Neuronal stem cell (in vitro differentiated cells): ENCODE measurements around the gene B3GALNT2.
"Not testable (repeated sequence)": the region's sequence is repeated elsewhere in the genome, so short reads cannot be mapped to it uniquely, and the experiment has no call there.

Source experiments
- DNase-seq: peaks from one replicate; pipeline ENCODE4 v3.0.0-alpha.2; 2013; ENCODE audit warnings: low spot score
- H2AFZ ChIP-seq: one replicate; pipeline ENCODE4 v1.6.1; 2013; ENCODE audit warnings: mild to moderate bottlenecking, low read length, inconsistent platforms
- H2AK5ac ChIP-seq: 2 replicates; pipeline ENCODE4 v1.6.1; 2013; ENCODE audit warnings: low read depth, mild to moderate bottlenecking, inconsistent platforms, low read length, moderate library complexity, mixed read lengths
- H2BK120ac ChIP-seq: 2 replicates; pipeline ENCODE4 v1.6.1; 2013; ENCODE audit warnings: low read depth, mild to moderate bottlenecking, inconsistent platforms, low read length, moderate library complexity, mixed read lengths
- H2BK12ac ChIP-seq: one replicate; pipeline ENCODE4 v1.6.1; 2013; ENCODE audit warnings: low read length, inconsistent platforms
- H2BK15ac ChIP-seq: 2 replicates; pipeline ENCODE4 v1.6.1; 2013; ENCODE audit warnings: mild to moderate bottlenecking, low read length, inconsistent platforms, mixed read lengths
- H2BK5ac ChIP-seq: one replicate; pipeline ENCODE4 v1.6.1; 2013; ENCODE audit warnings: inconsistent platforms, mild to moderate bottlenecking, low read length, moderate library complexity
- H3K14ac ChIP-seq: one replicate; pipeline ENCODE4 v1.6.1; 2013; ENCODE audit warnings: low read length, inconsistent platforms
- H3K18ac ChIP-seq: 2 replicates; pipeline ENCODE4 v1.6.1; 2013; ENCODE audit warnings: low read length, inconsistent platforms
- H3K23ac ChIP-seq: 2 replicates; pipeline ENCODE4 v1.6.1; 2013; ENCODE audit warnings: low read depth, mild to moderate bottlenecking, mixed read lengths, low read length, inconsistent platforms; ENCODE audit not compliant: poor library complexity
- H3K27ac ChIP-seq: replicated peaks from 3 replicates; pipeline ENCODE4 v1.5.1; 2013; ENCODE audit warnings: low read length, inconsistent platforms
- H3K27me3 ChIP-seq, 3 experiments: 2 replicates each; pipeline ENCODE4 v1.6.1; 2013; ENCODE audit warnings: low read length in 3 of 3, mild to moderate bottlenecking in 2 of 3, inconsistent platforms in 1 of 3, low read depth in 1 of 3, mixed read lengths in 1 of 3, moderate library complexity in 1 of 3; ENCODE audit not compliant: control insufficient read depth in 3 of 3, insufficient read depth in 3 of 3
- H3K36me3 ChIP-seq, 2 donors: replicated peaks in 1 of 2; 2 replicates each; pipeline ENCODE4 v1.6.1; 2013; ENCODE audit warnings: low read length in 2 of 2; ENCODE audit not compliant: control insufficient read depth in 2 of 2, insufficient read depth in 2 of 2
- H3K4ac ChIP-seq: 2 replicates; pipeline ENCODE4 v1.6.1; 2013; ENCODE audit warnings: inconsistent platforms, mild to moderate bottlenecking, low read length, moderate library complexity
- H3K4me1 ChIP-seq, 2 donors: 1 replicate in 1 of 2; 2 replicates in 1 of 2; pipeline ENCODE4 v1.6.1; 2013; ENCODE audit warnings: low read length in 2 of 2, low read depth in 1 of 2; ENCODE audit not compliant: control insufficient read depth in 2 of 2, insufficient read depth in 1 of 2
- H3K4me2 ChIP-seq: one replicate; pipeline ENCODE4 v1.6.1; 2013; ENCODE audit warnings: mild to moderate bottlenecking, low read length, inconsistent platforms; ENCODE audit not compliant: insufficient read depth, poor library complexity, severe bottlenecking
- H3K4me3 ChIP-seq, 2 donors: 2 replicates each; pipeline ENCODE4 v1.5.1; 2013; ENCODE audit warnings: low read length in 2 of 2, mild to moderate bottlenecking in 2 of 2, inconsistent platforms in 1 of 2, moderate library complexity in 1 of 2
- H3K79me1 ChIP-seq: one replicate; pipeline ENCODE4 v1.6.1; 2013; ENCODE audit warnings: low read depth, mild to moderate bottlenecking, inconsistent platforms, low read length, moderate library complexity
- H3K9ac ChIP-seq: one replicate; pipeline ENCODE4 v1.6.1; 2013; ENCODE audit warnings: mild to moderate bottlenecking, low read depth, low read length, inconsistent platforms; ENCODE audit not compliant: poor library complexity
- H3K9me3 ChIP-seq, 2 donors: replicated peaks in 1 of 2; 2 replicates each; pipeline versions ENCODE3 to v1.6.1; 2013; ENCODE audit warnings: low read length in 2 of 2, mild to moderate bottlenecking in 2 of 2, inconsistent platforms in 1 of 2, low read depth in 1 of 2, mixed read lengths in 1 of 2, moderate library complexity in 1 of 2; ENCODE audit not compliant: control insufficient read depth in 2 of 2, insufficient read depth in 1 of 2
- H4K8ac ChIP-seq: one replicate; pipeline ENCODE4 v1.6.1; 2013; ENCODE audit warnings: low read depth, mild to moderate bottlenecking, inconsistent platforms, low read length, moderate library complexity
- H4K91ac ChIP-seq: one replicate; pipeline ENCODE4 v1.6.1; 2013; ENCODE audit warnings: low read length, low read depth, mild to moderate bottlenecking, inconsistent platforms; ENCODE audit not compliant: poor library complexity
- WGBS, 2 donors: extraction: QIAGEN DNeasy Blood & Tissue Kit; methylation state at CpG; one replicate each; pipeline ENCODE4 v1.1.7; 2013; ENCODE audit warnings: missing lambda C conversion rate in 2 of 2, mixed read lengths in 1 of 2; ENCODE audit not compliant: insufficient read length in 2 of 2, insufficient replicate concordance in 1 of 2; ENCODE audit errors: extremely low coverage in 2 of 2; 5-methylcytosine and 5-hydroxymethylcytosine counted together

B3GALNT2 gene

DNA sequence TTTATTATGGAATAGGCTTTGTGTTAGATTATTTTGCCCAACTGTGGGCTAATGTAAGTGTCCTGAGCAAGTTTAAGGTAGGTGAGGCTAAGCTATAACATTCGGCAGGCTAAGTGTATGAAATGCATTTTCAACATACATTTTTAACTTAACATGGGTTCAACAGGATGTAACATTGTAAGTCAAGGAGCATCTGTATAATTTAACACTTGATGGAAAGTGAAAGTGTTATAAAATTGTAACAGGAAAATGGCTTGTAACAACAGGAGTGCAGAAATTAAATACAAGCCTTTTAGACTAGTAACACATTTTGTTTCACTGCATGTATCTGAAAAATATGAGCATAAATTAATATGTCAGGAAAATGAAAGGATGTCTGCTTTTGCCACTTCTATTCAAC is 42.3 kb downstream of the B3GALNT2 start:
- no peak overlapping the region for H2AK5ac ChIP-seq
- H3K4ac ChIP-seq: no peak overlapping the region
- peaks cover 0 to 6% of the 10 kb centered on the region in 2 donors for H3K9me3 ChIP-seq
- no peak overlapping the region for H3K18ac ChIP-seq
- H2BK12ac ChIP-seq: no peak overlapping the region
- H3K79me1 ChIP-seq: peaks cover 2% of the 10 kb centered on the region
- no peak overlapping the region for H4K91ac ChIP-seq
- no peak overlapping the region for H2BK15ac ChIP-seq
- no peak overlapping the region for H3K23ac ChIP-seq
- H3K4me3 ChIP-seq: no peak overlapping the region
- peaks cover 0 to 58% of the 10 kb centered on the region in 2 donors for H3K36me3 ChIP-seq
- no peaks in the 10 kb centered on the region for H3K27me3 ChIP-seq
- DNase-seq: no peak
- H2BK120ac ChIP-seq: no peak overlapping the region
- no peak overlapping the region for H3K14ac ChIP-seq
- no CpG with 5 or more reads among the region's 1 CpG for WGBS, 2 donors
- H3K4me2 ChIP-seq: no peak overlapping the region
- no peaks in the 10 kb centered on the region for H3K4me1 ChIP-seq
- H4K8ac ChIP-seq: no peak overlapping the region
- H3K9ac ChIP-seq: no peak overlapping the region
- no peak overlapping the region for H2BK5ac ChIP-seq
- H2AFZ ChIP-seq: no peak overlapping the region
- no peak overlapping the region for H3K27ac ChIP-seq

DNA sequence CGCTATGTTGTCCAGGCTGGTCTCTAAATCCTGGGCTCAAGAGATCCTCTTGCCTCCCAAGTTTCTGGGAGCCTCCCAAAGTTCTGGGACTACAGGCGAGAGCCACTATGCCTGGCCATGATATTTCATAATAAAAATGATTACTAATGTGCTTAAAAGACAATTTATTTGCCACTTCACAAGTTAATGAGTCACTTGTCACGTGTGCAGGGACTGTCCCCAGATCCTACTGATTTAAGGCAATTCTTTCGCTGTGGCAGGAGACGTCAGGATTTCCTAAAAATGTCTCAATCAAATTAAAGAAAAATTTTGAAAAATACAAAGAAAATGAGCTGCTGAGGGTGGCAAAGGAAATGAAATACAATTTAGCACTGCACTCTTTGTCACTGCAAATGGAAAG is 43.5 kb downstream of the B3GALNT2 start:
- H4K91ac ChIP-seq: no peak overlapping the region
- WGBS, 2 donors: no CpG with 5 or more reads among the region's 5 CpGs
- no peak overlapping the region for H3K9ac ChIP-seq
- no peak overlapping the region for H3K4me2 ChIP-seq
- no peak overlapping the region for H3K14ac ChIP-seq
- H2BK5ac ChIP-seq: no peak overlapping the region
- H3K9me3 ChIP-seq: peaks cover 0 to 6% of the 10 kb centered on the region in 2 donors
- H3K27ac ChIP-seq: no peak overlapping the region
- no peaks in the 10 kb centered on the region for H3K79me1 ChIP-seq
- H3K4me3 ChIP-seq: no peak overlapping the region
- no peak overlapping the region for H3K18ac ChIP-seq
- H2BK120ac ChIP-seq: no peak overlapping the region
- H3K4ac ChIP-seq: no peak overlapping the region
- H2AFZ ChIP-seq: no peak overlapping the region
- H3K23ac ChIP-seq: no peak overlapping the region
- no peak overlapping the region for H2AK5ac ChIP-seq
- H2BK15ac ChIP-seq: no peak overlapping the region
- no peak for DNase-seq
- no peak overlapping the region for H4K8ac ChIP-seq
- no peaks in the 10 kb centered on the region for H3K27me3 ChIP-seq
- no peak overlapping the region for H2BK12ac ChIP-seq
- peaks cover 0 to 47% of the 10 kb centered on the region in 2 donors for H3K36me3 ChIP-seq
- no peaks in the 10 kb centered on the region for H3K4me1 ChIP-seq

GRCh38 chr1:235457856-235458255 is 46.4 kb downstream of the B3GALNT2 start:
- WGBS, 2 donors: no CpG with 5 or more reads among the region's 7 CpGs
- H3K9ac ChIP-seq, H3K27ac ChIP-seq, H3K27me3 ChIP-seq, H3K4me3 ChIP-seq, H3K14ac ChIP-seq, H3K18ac ChIP-seq, H3K9me3 ChIP-seq, H4K8ac ChIP-seq, H2BK5ac ChIP-seq, H2AFZ ChIP-seq, H4K91ac ChIP-seq, H2BK120ac ChIP-seq, H3K23ac ChIP-seq, H2AK5ac ChIP-seq, H3K4me1 ChIP-seq, H2BK12ac ChIP-seq, H3K4me2 ChIP-seq, H3K4ac ChIP-seq, H3K79me1 ChIP-seq, H2BK15ac ChIP-seq, DNase-seq: not testable (repeated sequence)
- peaks cover 2 to 54% of the 10 kb centered on the region in 2 donors for H3K36me3 ChIP-seq

DNA sequence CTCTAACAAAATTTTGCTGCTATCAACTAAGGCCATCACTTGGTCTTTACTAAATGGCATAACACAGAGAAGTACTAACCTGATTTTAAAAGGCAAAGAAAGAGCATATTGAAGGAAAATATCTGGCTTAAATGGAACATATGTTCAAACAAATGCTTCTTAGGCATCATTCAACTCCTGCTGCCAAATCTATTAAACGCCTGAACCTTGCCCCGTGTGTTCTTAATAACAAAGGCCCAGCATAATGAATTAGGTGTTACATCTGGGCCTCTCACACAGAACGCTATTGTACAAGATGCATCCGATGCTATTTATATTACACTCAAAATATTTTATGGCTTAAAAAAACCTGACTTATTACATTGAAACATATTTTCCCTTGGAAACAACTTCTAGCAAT is 48.4 kb downstream of the B3GALNT2 start:
- no peak overlapping the region for H3K4ac ChIP-seq
- H3K36me3 ChIP-seq: peaks cover 5 to 60% of the 10 kb centered on the region in 2 donors
- H3K4me3 ChIP-seq: no peak overlapping the region
- H4K8ac ChIP-seq: no peak overlapping the region
- H3K14ac ChIP-seq: no peak overlapping the region
- H2BK120ac ChIP-seq: no peak overlapping the region
- no peaks in the 10 kb centered on the region for H3K27me3 ChIP-seq
- H3K18ac ChIP-seq: no peak overlapping the region
- H2AK5ac ChIP-seq: no peak overlapping the region
- no peak overlapping the region for H3K27ac ChIP-seq
- no peak overlapping the region for H3K23ac ChIP-seq
- no CpG with 5 or more reads among the region's 4 CpGs for WGBS, 2 donors
- no peak for DNase-seq
- H2BK5ac ChIP-seq: no peak overlapping the region
- H2BK15ac ChIP-seq: no peak overlapping the region
- no peak overlapping the region for H3K4me2 ChIP-seq
- H3K9me3 ChIP-seq: no peaks in the 10 kb centered on the region
- H3K79me1 ChIP-seq: no peaks in the 10 kb centered on the region
- no peak overlapping the region for H3K9ac ChIP-seq
- no peak overlapping the region for H2BK12ac ChIP-seq
- no peak overlapping the region for H2AFZ ChIP-seq
- no peak overlapping the region for H4K91ac ChIP-seq
- no peaks in the 10 kb centered on the region for H3K4me1 ChIP-seq
